ENCODE measurements around the gene EFNA1.

- TF ChIP-seq, protein P1, sequence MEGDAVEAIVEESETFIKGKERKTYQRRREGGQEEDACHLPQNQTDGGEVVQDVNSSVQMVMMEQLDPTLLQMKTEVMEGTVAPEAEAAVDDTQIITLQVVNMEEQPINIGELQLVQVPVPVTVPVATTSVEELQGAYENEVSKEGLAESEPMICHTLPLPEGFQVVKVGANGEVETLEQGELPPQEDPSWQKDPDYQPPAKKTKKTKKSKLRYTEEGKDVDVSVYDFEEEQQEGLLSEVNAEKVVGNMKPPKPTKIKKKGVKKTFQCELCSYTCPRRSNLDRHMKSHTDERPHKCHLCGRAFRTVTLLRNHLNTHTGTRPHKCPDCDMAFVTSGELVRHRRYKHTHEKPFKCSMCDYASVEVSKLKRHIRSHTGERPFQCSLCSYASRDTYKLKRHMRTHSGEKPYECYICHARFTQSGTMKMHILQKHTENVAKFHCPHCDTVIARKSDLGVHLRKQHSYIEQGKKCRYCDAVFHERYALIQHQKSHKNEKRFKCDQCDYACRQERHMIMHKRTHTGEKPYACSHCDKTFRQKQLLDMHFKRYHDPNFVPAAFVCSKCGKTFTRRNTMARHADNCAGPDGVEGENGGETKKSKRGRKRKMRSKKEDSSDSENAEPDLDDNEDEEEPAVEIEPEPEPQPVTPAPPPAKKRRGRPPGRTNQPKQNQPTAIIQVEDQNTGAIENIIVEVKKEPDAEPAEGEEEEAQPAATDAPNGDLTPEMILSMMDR (IDR thresholded peaks at IDR 0.05 in 8 of 11, conservative IDR thresholded peaks at IDR 0.05 in 3 of 11), result no peak
- no peak for TF ChIP-seq POLR2A (IDR thresholded peaks at IDR 0.05)
- TF ChIP-seq POLR2AphosphoS5 (IDR thresholded peaks at IDR 0.05), result peak; percentile 66 to 81 (median 78)
These were observed 38.9 kb downstream of the EFNA1 start for GRCh38 chr1:155166471-155167165.
